ENCODE results near the gene ZBTB9.

GRCh38 chr6:33467091-33467490, 12.7 kb downstream of the ZBTB9 start:
- TF ChIP-seq, protein P1, sequence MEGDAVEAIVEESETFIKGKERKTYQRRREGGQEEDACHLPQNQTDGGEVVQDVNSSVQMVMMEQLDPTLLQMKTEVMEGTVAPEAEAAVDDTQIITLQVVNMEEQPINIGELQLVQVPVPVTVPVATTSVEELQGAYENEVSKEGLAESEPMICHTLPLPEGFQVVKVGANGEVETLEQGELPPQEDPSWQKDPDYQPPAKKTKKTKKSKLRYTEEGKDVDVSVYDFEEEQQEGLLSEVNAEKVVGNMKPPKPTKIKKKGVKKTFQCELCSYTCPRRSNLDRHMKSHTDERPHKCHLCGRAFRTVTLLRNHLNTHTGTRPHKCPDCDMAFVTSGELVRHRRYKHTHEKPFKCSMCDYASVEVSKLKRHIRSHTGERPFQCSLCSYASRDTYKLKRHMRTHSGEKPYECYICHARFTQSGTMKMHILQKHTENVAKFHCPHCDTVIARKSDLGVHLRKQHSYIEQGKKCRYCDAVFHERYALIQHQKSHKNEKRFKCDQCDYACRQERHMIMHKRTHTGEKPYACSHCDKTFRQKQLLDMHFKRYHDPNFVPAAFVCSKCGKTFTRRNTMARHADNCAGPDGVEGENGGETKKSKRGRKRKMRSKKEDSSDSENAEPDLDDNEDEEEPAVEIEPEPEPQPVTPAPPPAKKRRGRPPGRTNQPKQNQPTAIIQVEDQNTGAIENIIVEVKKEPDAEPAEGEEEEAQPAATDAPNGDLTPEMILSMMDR (IDR thresholded peaks at IDR 0.05 in 4 of 5, conservative IDR thresholded peaks at IDR 0.05 in 1 of 5): no peak
- TF ChIP-seq POLR2A (IDR thresholded peaks at IDR 0.05): no peak

Data from gastrocnemius medialis (tissue), 4 donors.